Endothelial cell of umbilical vein (primary cell): Measurements from ENCODE around the gene C1QTNF7. TPM values are rescaled to one million over a fixed set of nuclear protein-coding genes. Genes with fewer than 3 reads are reported as not detected.

Experiments used
- BruUV-seq: library from RNA; stranded (reverse); fragments of 400-500 nt; replicated peaks from 2 replicates; lab custom pipeline; 2021; lab: Mats Ljungman, UMichigan
- CTCF ChIA-PET: fragments of 300-600, 350-600 bp; sonication (Branson Sonifier 250); formaldehyde crosslinking; loops from one replicate; lab custom pipeline; 2021; ENCODE audit warnings: antibody characterized with exemption, inconsistent platforms; lab: Charles Lee
- POLR2A ChIA-PET: fragments of 300-600, 350-600 bp; sonication (Branson Sonifier 250); formaldehyde crosslinking; loops from one replicate; lab custom pipeline; 2021; ENCODE audit warnings: antibody characterized with exemption, inconsistent platforms; lab: Charles Lee
- DNase-seq: peaks from one replicate; pipeline ENCODE4 v3.0.0-alpha.2; 2011; ENCODE audit warnings: low read depth, low spot score
- FAIRE-seq: peaks from 2 replicates; lab custom pipeline; 2011; peaks lifted over from hg19 to GRCh38; lab: Jason Lieb, UNC
- H2AFZ ChIP-seq: 2 replicates; pipeline ENCODE4 v1.6.0; 2012; ENCODE audit warnings: low read depth, low read length, control low read depth, inconsistent platforms
- H3K27ac ChIP-seq: 2 replicates; pipeline ENCODE4 v1.5.1; 2011; ENCODE audit warnings: low read depth, mild to moderate bottlenecking, control low read depth, low read length, moderate library complexity; ENCODE audit not compliant: insufficient read depth
- H3K27me3 ChIP-seq, 2 experiments: 2 replicates each; pipeline versions ENCODE4 v1.6.0 to v1.6.1; 2011; ENCODE audit warnings: low read length in 2 of 2, mixed read lengths in 1 of 2; ENCODE audit not compliant: control insufficient read depth in 2 of 2, insufficient read depth in 2 of 2
- H3K36me3 ChIP-seq, 2 experiments: 2 replicates in 1 of 2; 3 replicates in 1 of 2; pipeline ENCODE4 v1.5.1; 2011; ENCODE audit warnings: low read length in 2 of 2, mild to moderate bottlenecking in 1 of 2, moderate library complexity in 1 of 2; ENCODE audit not compliant: control insufficient read depth in 2 of 2, insufficient read depth in 2 of 2; ENCODE audit errors: extremely low read depth in 1 of 2
- H3K4me1 ChIP-seq: 3 replicates; pipeline ENCODE4 v1.5.1; 2011; ENCODE audit warnings: mild to moderate bottlenecking, low read length; ENCODE audit not compliant: control insufficient read depth, insufficient read depth; ENCODE audit errors: extremely low read depth
- H3K4me2 ChIP-seq: 2 replicates; pipeline ENCODE4 v1.6.1; 2011; ENCODE audit warnings: low read length, control low read depth, mixed read lengths; ENCODE audit not compliant: insufficient read depth
- H3K4me3 ChIP-seq, 3 experiments: fragments of 200-600 bp in 1 of 3; sonication (generic), shearing (Covaris generic) in 1 of 3; replicated peaks in 1 of 3; 2 replicates each; pipeline ENCODE4 v1.5.1; 2011 to 2016; ENCODE audit warnings: control low read depth in 3 of 3, low read length in 3 of 3, mild to moderate bottlenecking in 2 of 3, inconsistent platforms in 1 of 3, low read depth in 1 of 3, moderate library complexity in 1 of 3; ENCODE audit not compliant: insufficient read depth in 1 of 3
- H3K79me2 ChIP-seq: 2 replicates; pipeline ENCODE4 v1.6.0; 2012; ENCODE audit warnings: low read length, inconsistent platforms; ENCODE audit not compliant: control insufficient read depth, insufficient read depth
- H3K9ac ChIP-seq: replicated peaks from 2 replicates; pipeline ENCODE3; 2011; ENCODE audit warnings: low read length, control low read depth; ENCODE audit not compliant: insufficient read depth; ENCODE audit errors: extremely low read depth
- H3K9me1 ChIP-seq: replicated peaks from 3 replicates; pipeline ENCODE4 v1.6.0; 2011; ENCODE audit warnings: mild to moderate bottlenecking, low read length; ENCODE audit not compliant: control insufficient read depth, insufficient read depth; ENCODE audit errors: extremely low read depth
- H3K9me3 ChIP-seq: replicated peaks from 2 replicates; pipeline ENCODE4 v1.5.1; 2012; ENCODE audit warnings: low read length, inconsistent platforms; ENCODE audit not compliant: control insufficient read depth, insufficient read depth
- H4K20me1 ChIP-seq: replicated peaks from 2 replicates; pipeline ENCODE3; 2011; ENCODE audit warnings: mild to moderate bottlenecking, low read length; ENCODE audit not compliant: control insufficient read depth, insufficient read depth; ENCODE audit errors: extremely low read depth
- CTCF ChIP-seq, 2 donors: IDR thresholded peaks; 1 replicate in 1 of 2; 2 replicates in 1 of 2; pipeline ENCODE4 v1.5.1; 2011; ENCODE audit warnings: low read length in 2 of 2, mild to moderate bottlenecking in 2 of 2, moderate library complexity in 2 of 2, control low read depth in 1 of 2, inconsistent platforms in 1 of 2, low read depth in 1 of 2; ENCODE audit not compliant: insufficient read depth in 1 of 2; ENCODE audit errors: extremely low read depth in 1 of 2
- EZH2 ChIP-seq: IDR thresholded peaks from 2 replicates; pipeline ENCODE4 v1.6.1; 2012; ENCODE audit warnings: borderline replicate concordance, low read depth, mild to moderate bottlenecking, moderate library complexity, low read length, inconsistent platforms; ENCODE audit not compliant: severe bottlenecking
- FOS ChIP-seq: IDR thresholded peaks from 2 replicates; pipeline ENCODE4 v1.6.1; 2011; ENCODE audit warnings: mild to moderate bottlenecking, low read length, moderate library complexity, borderline replicate concordance; ENCODE audit not compliant: insufficient read depth
- GATA2 ChIP-seq: IDR thresholded peaks from 2 replicates; pipeline ENCODE4 v1.7.0; 2011; ENCODE audit warnings: low read depth, mild to moderate bottlenecking, moderate library complexity, mixed read lengths, low read length; ENCODE audit not compliant: insufficient read length, insufficient read depth
- JUN ChIP-seq: IDR thresholded peaks from 2 replicates; pipeline ENCODE4 v1.6.1; 2011; ENCODE audit warnings: borderline replicate concordance, low read depth; ENCODE audit not compliant: insufficient read length, insufficient read depth
- MAX ChIP-seq: IDR thresholded peaks from 2 replicates; pipeline ENCODE4 v1.6.1; 2011; ENCODE audit not compliant: insufficient read depth, insufficient read length
- MYC ChIP-seq: IDR thresholded peaks from one replicate; pipeline ENCODE4 v1.6.1; 2011; ENCODE audit warnings: mild to moderate bottlenecking, low read depth, low read length
- POLR2A ChIP-seq: IDR thresholded peaks from 2 replicates; pipeline ENCODE4 v1.6.1; 2012; ENCODE audit warnings: low read depth, mild to moderate bottlenecking, control low read depth, low read length
- POLR2AphosphoS5 ChIP-seq: IDR thresholded peaks from 2 replicates; pipeline ENCODE4 v1.6.1; 2012; ENCODE audit warnings: low read depth, mild to moderate bottlenecking, control low read depth, low read length, moderate library complexity; ENCODE audit not compliant: insufficient read depth
- dilution Hi-C: fragments of 300-500 bp; cut with MboI; formaldehyde crosslinking; loops from one replicate; pipeline ENCODE4 v1.15.0; 2019; ENCODE audit warnings: low sequenced_read_pairs; ENCODE audit not compliant: extremely low pct_ligation_motif_present
- intact Hi-C: fragments of 100-400 bp; cut with micrococcal nuclease; formaldehyde crosslinking; loops from one replicate; pipeline ENCODE4 v1.10.0; 2022
- polyA plus RNA-seq, 4 experiments: library from polyadenylated mRNA; depleted of rRNA in 3 of 4; stranded (reverse) in 3 of 4; unstranded in 1 of 4; fragments of >200 nt; gene quantifications; 2 replicates each; pipeline versions ENCODE4 v1.2.1 to v1.2.3, GENCODE V29; 2011 to 2012; ENCODE audit warnings: missing spikeins in 1 of 4
- total RNA-seq: library from RNA; stranded (reverse); gene quantifications from 2 replicates; pipeline ENCODE4 v1.2.3, GENCODE V29; 2021

The C1QTNF7 gene
- total and polyA plus RNA-seq, 2 donors (not counting 3 experiments of a cell fraction or from before 2014, with no cell fraction given), result not detected

GRCh38 chr4:15395311-15395710 lies 32.5 kb upstream of the C1QTNF7 start:
- no peak for DNase-seq
- H3K9me1 ChIP-seq, result no peaks in the 10 kb centered on the region
- no peaks in the 10 kb centered on the region for H3K79me2 ChIP-seq
- dilution Hi-C loops, result no loop called here
- no peak for FAIRE-seq
- no peaks in the 10 kb centered on the region for H3K4me1 ChIP-seq
- H3K27ac ChIP-seq, result no peak overlapping the region
- no peaks in the 10 kb centered on the region for H3K36me3 ChIP-seq
- H4K20me1 ChIP-seq, result no peaks in the 10 kb centered on the region
- no peak overlapping the region for H3K4me2 ChIP-seq
- no peak overlapping the region for H3K4me3 ChIP-seq
- no peak for TF ChIP-seq FOS
- TF ChIP-seq CTCF (IDR thresholded peaks at IDR 0.05; ENCODE audit: extremely low read depth in 1 of 2, insufficient read depth in 1 of 2, low read depth in 1 of 2, low read length in 2 of 2), result no peak
- no peak for TF ChIP-seq POLR2A
- TF ChIP-seq EZH2, result no peak
- no peak for TF ChIP-seq MYC
- no peak for TF ChIP-seq POLR2AphosphoS5
- no peak for TF ChIP-seq MAX
- TF ChIP-seq GATA2, result no peak
- no peak for TF ChIP-seq JUN
- H3K9ac ChIP-seq, result no peak overlapping the region
- CTCF ChIA-PET, result interaction anchor here (1.3 to 2.8 kb wide), 3 partner anchors 10 to 21 kb away, joined by 3 to 17 read pairs (median 11); no protein-coding TSS in a partner anchor
- H2AFZ ChIP-seq, result no peak overlapping the region
- POLR2A ChIA-PET, result no interaction called here
- no peaks in the 10 kb centered on the region for H3K9me3 ChIP-seq
- no TSS peak for BruUV-seq
- intact Hi-C loops, result no loop called here
- H3K27me3 ChIP-seq, result no peaks in the 10 kb centered on the region
